HG03432 (cell line): ENCODE measurements around the gene FAM120C.

Experiments
- ATAC-seq: cut with Tn5 transposase; IDR thresholded peaks from one replicate; pipeline ENCODE4 v1.9.1; 2021; ENCODE audit warnings: mild to moderate bottlenecking, moderate library complexity; ENCODE audit not compliant: unreplicated experiment

FAM120C gene

GRCh38 chrX:54171527-54172250 is 11.4 kb downstream of the FAM120C start:
- no peak for ATAC-seq

- ATAC-seq: no peak
These were observed 12.0 kb downstream of the FAM120C start for GRCh38 chrX:54171091-54171490.

GRCh38 chrX:54166915-54167314 is 16.1 kb downstream of the FAM120C start:
- ATAC-seq: no peak

- no peak for ATAC-seq
These were observed 25.5 kb downstream of the FAM120C start for GRCh38 chrX:54157561-54157960.

GRCh38 chrX:54134269-54134668 is 48.8 kb downstream of the FAM120C start:
- ATAC-seq: no peak

- no peak for ATAC-seq
These were observed 66.7 kb downstream of the FAM120C start for GRCh38 chrX:54116391-54116790.

GRCh38 chrX:54093571-54093970 is 89.5 kb downstream of the FAM120C start:
- no peak for ATAC-seq

GRCh38 chrX:54093159-54093558 is 89.9 kb downstream of the FAM120C start:
- ATAC-seq: no peak

- ATAC-seq: no peak
These were observed 92.2 kb downstream of the FAM120C start for GRCh38 chrX:54090880-54091279.

- no peak for ATAC-seq
These were observed 93.9 kb downstream of the FAM120C start for GRCh38 chrX:54089191-54089590.

- no peak for ATAC-seq
These were observed 95.4 kb downstream of the FAM120C start for GRCh38 chrX:54087661-54088060.

- ATAC-seq: no peak
These were observed 97.4 kb downstream of the FAM120C start for GRCh38 chrX:54085666-54086065.

- no peak for ATAC-seq
These were observed 106.2 kb downstream of the FAM120C start for GRCh38 chrX:54076903-54077302.

GRCh38 chrX:54074826-54075225 is 108.2 kb downstream of the FAM120C start:
- no peak for ATAC-seq

- ATAC-seq: no peak
These were observed 115.3 kb downstream of the FAM120C start for GRCh38 chrX:54067766-54068165.

GRCh38 chrX:54066841-54067240 is 116.2 kb downstream of the FAM120C start:
- ATAC-seq: no peak

- no peak for ATAC-seq
These were observed 118.5 kb downstream of the FAM120C start for GRCh38 chrX:54064564-54064963.

GRCh38 chrX:54063361-54063760 is 119.7 kb downstream of the FAM120C start:
- ATAC-seq: no peak

- ATAC-seq: no peak
These were observed 133.3 kb downstream of the FAM120C start for GRCh38 chrX:54049801-54050200.

GRCh38 chrX:54048412-54048811 is 134.6 kb downstream of the FAM120C start:
- no peak for ATAC-seq

GRCh38 chrX:54045563-54046228 is 137.4 kb downstream of the FAM120C start:
- ATAC-seq: no peak

- no peak for ATAC-seq
These were observed 138.1 kb downstream of the FAM120C start for GRCh38 chrX:54044877-54045338.
